Bone marrow (tissue), 2 donors: ENCODE measurements around the gene BSDC1.
"Not testable (repeated sequence)": the region's sequence is repeated elsewhere in the genome, so short reads cannot be mapped to it uniquely, and the experiment has no call there.

Source experiments
- DNase-seq, 2 donors: peaks; one replicate each; lab custom pipeline; 2025; lab: John Stamatoyannopoulos, UW

Gene BSDC1

GRCh38 chr1:32394141-32394889 is at the start of gene BSDC1:
Gene BSDC1, minus strand, starts transcription at chr1:32394441. Its CDS starts 27 bp downstream, at chr1:32394414.
- peak; percentile 92 to 98 for DNase-seq

GRCh38 chr1:32441467-32441866 is 47.2 kb upstream of the BSDC1 start:
- not testable (repeated sequence) for DNase-seq

GRCh38 chr1:32438777-32439176 is 44.5 kb upstream of the BSDC1 start:
- DNase-seq, result not testable (repeated sequence)

- DNase-seq, result no peak
Observed at GRCh38 chr1:32438136-32438535, 43.9 kb upstream of the BSDC1 start.

GRCh38 chr1:32431736-32432400 is 37.6 kb upstream of the BSDC1 start:
- DNase-seq, result no peak

- DNase-seq, result no peak
Observed at GRCh38 chr1:32427264-32427963, 33.2 kb upstream of the BSDC1 start.

- no peak for DNase-seq
Observed at GRCh38 chr1:32426489-32427255, 32.4 kb upstream of the BSDC1 start.

- DNase-seq, result no peak
Observed at GRCh38 chr1:32421775-32422174, 27.5 kb upstream of the BSDC1 start.

GRCh38 chr1:32414186-32414886 is 20.1 kb upstream of the BSDC1 start:
- DNase-seq, result no peak

GRCh38 chr1:32413507-32414185 is 19.4 kb upstream of the BSDC1 start:
- DNase-seq, result peak; percentile 10 to 63

- DNase-seq, result no peak
Observed at GRCh38 chr1:32411261-32411660, 17.0 kb upstream of the BSDC1 start.

GRCh38 chr1:32406629-32407111 is 12.4 kb upstream of the BSDC1 start:
- no peak for DNase-seq

- no peak for DNase-seq
Observed at GRCh38 chr1:32405672-32406467, 11.6 kb upstream of the BSDC1 start.

GRCh38 chr1:32404946-32405345 is 10.7 kb upstream of the BSDC1 start:
- DNase-seq, result no peak

- peak in 1 of 2 donors; percentile 27 for DNase-seq
Observed at GRCh38 chr1:32400876-32401631, 6.8 kb upstream of the BSDC1 start.

GRCh38 chr1:32399843-32400242 is 5.6 kb upstream of the BSDC1 start:
- DNase-seq, result no peak

GRCh38 chr1:32398401-32398800 is 4.2 kb upstream of the BSDC1 start:
- DNase-seq, result no peak

- DNase-seq, result not testable (repeated sequence)
Observed at GRCh38 chr1:32396524-32396923, 2.3 kb upstream of the BSDC1 start.

GRCh38 chr1:32394890-32395432 is 720 bp upstream of the BSDC1 start:
- no peak for DNase-seq
